NB4 (cell line): Measurements from ENCODE around the gene ZNF341.

Experiments used
- DNase-seq: peaks from one replicate; pipeline ENCODE4 v3.0.0; 2010; ENCODE audit warnings: low read depth
- H3K4me3 ChIP-seq: one replicate; pipeline ENCODE4 v1.5.1; 2011; ENCODE audit warnings: mild to moderate bottlenecking, low read depth, low read length, moderate library complexity
- CTCF ChIP-seq: IDR thresholded peaks from one replicate; pipeline ENCODE4 v1.5.1; 2012; ENCODE audit warnings: low read depth, low read length
- MAX ChIP-seq: IDR thresholded peaks from 2 replicates; pipeline ENCODE4 v1.6.1; 2011; ENCODE audit warnings: low read depth, low read length
- MYC ChIP-seq: IDR thresholded peaks from 2 replicates; pipeline ENCODE4 v1.6.1; 2011; ENCODE audit warnings: low read depth, low read length
- POLR2A ChIP-seq: IDR thresholded peaks from 2 replicates; pipeline ENCODE4 v1.6.1; 2011; ENCODE audit warnings: mild to moderate bottlenecking; ENCODE audit not compliant: insufficient read length; ENCODE audit errors: extremely low read depth

The ZNF341 gene

DNA sequence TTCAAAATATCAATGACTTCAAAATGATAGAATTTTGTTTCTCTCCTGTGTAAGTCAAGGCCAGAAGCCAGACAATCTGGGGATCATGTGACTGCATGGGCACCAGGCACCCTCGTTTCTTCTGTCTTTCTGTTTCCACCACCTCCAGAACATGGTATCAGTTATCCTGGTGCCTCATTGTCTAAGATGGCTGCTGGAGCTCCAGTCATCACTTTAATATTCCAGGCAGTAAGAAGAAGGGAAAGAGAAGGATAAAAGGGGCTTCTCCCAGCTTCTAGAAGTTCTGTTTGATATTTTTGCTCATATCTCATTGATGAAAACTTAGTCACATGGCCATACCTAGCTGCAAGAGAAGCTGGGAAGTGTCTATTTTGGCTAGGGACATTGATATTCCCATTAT, 25.7 kb downstream of the ZNF341 start:
- no peak for TF ChIP-seq CTCF
- no peak for DNase-seq
- no peak overlapping the region for H3K4me3 ChIP-seq

DNA sequence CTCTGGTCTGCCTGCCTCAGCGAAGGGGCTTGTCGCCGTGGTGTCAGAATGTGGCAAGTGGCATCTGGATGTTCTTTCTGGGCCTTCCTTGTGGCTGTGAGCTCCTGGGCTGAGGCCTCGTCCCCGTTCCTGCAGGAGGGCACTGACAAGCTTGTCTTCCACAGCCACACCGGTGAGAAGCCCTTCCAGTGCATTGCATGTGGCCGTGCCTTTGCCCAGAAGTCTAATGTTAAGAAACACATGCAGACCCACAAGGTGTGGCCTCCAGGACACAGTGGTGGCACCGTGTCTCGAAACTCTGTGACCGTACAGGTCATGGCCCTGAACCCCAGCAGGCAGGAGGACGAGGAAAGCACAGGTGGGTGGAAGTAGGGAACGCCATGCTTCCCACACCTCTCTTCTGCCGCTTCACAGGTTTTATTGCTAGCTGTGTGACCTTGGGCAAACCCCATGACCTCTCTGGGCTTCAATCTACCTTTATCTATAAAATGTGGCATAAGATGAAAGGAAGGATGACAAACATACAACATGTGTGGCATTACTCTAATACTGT, 30.0 kb downstream of the ZNF341 start:
- no peak overlapping the region for H3K4me3 ChIP-seq
- TF ChIP-seq POLR2A (no peak), MYC (no peak), MAX (no peak), CTCF (no peak)
- DNase-seq = no peak

DNA sequence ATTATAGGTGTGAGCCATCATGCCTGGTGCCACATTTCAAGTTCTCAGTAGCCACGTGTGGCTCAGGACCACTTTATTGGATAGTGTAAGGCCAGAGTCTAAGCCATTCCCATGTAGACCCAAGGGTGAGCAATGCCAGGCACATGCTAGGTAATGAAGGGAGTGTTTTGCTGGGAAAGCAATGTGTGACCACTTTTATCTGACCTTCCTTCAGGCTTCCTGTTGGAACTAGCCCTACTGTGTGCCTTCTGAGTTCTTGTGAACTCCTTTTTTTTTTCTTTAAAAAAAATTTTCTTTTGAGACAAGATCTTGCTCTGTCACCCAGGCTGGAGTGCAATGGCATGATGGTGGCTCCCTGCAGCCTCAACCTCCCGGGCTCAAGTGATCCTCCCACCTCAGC, 33.3 kb downstream of the ZNF341 start:
- DNase-seq = no peak
- H3K4me3 ChIP-seq = no peak overlapping the region
- TF ChIP-seq CTCF = no peak
- TF ChIP-seq MAX = no peak
- no peak for TF ChIP-seq MYC
- TF ChIP-seq POLR2A = no peak

- no peak overlapping the region for H3K4me3 ChIP-seq
- no peak for DNase-seq
- no peak for TF ChIP-seq MYC
- TF ChIP-seq MAX = no peak
- TF ChIP-seq POLR2A = no peak
- no peak for TF ChIP-seq CTCF
Observed at GRCh38 chr20:33765592-33765991, 33.8 kb downstream of the ZNF341 start.

GRCh38 chr20:33766686-33767085, 34.9 kb downstream of the ZNF341 start:
- no peak for DNase-seq
- no peak overlapping the region for H3K4me3 ChIP-seq
- TF ChIP-seq CTCF = no peak
- no peak for TF ChIP-seq MYC
- TF ChIP-seq MAX = no peak
- no peak for TF ChIP-seq POLR2A

GRCh38 chr20:33767777-33768138, 36.0 kb downstream of the ZNF341 start:
- TF ChIP-seq MYC = no peak
- TF ChIP-seq CTCF = no peak
- no peak for TF ChIP-seq POLR2A
- TF ChIP-seq MAX = no peak
- H3K4me3 ChIP-seq = no peak overlapping the region
- DNase-seq = no peak
